SKM-1 treated with dmso at 0.1 percent for 144 hours (cell line): Measurements from ENCODE around the gene GBX1.

ENCODE experiments used
- DNase-seq: peaks from one replicate; lab custom pipeline; 2025; ENCODE audit not compliant: unreplicated experiment; lab: John Stamatoyannopoulos, UW

The GBX1 gene

GRCh38 chr7:151174246-151175046 lies 7.0 kb upstream of the GBX1 start:
- no peak for DNase-seq

- no peak for DNase-seq
These were observed 6.1 kb upstream of the GBX1 start for GRCh38 chr7:151173386-151174245.

- peak; percentile 27 for DNase-seq
These were observed 5.0 kb upstream of the GBX1 start for GRCh38 chr7:151172273-151173141.

- DNase-seq, result no peak
These were observed 1.3 kb upstream of the GBX1 start for GRCh38 chr7:151168787-151169162.

- no peak for DNase-seq
These were observed 701 bp upstream of the GBX1 start for GRCh38 chr7:151168003-151168786.

GRCh38 chr7:151166629-151167196 lies 781 bp downstream of the GBX1 start:
- no peak for DNase-seq

- no peak for DNase-seq
These were observed 5.7 kb downstream of the GBX1 start for GRCh38 chr7:151161757-151162156.

- DNase-seq, result no peak
These were observed 9.7 kb downstream of the GBX1 start for GRCh38 chr7:151157645-151158329.

GRCh38 chr7:151152643-151153513 lies 14.6 kb downstream of the GBX1 start:
- DNase-seq, result no peak

GRCh38 chr7:151150388-151150787 lies 17.1 kb downstream of the GBX1 start:
- DNase-seq, result no peak

GRCh38 chr7:151148319-151149259 lies 18.9 kb downstream of the GBX1 start:
- no peak for DNase-seq

GRCh38 chr7:151146761-151147160 lies 20.7 kb downstream of the GBX1 start:
- no peak for DNase-seq

GRCh38 chr7:151144387-151144786 lies 23.1 kb downstream of the GBX1 start:
- no peak for DNase-seq

GRCh38 chr7:151143261-151144015 lies 24.1 kb downstream of the GBX1 start:
- no peak for DNase-seq

- no peak for DNase-seq
These were observed 24.8 kb downstream of the GBX1 start for GRCh38 chr7:151142686-151143040.

- DNase-seq, result no peak
These were observed 25.4 kb downstream of the GBX1 start for GRCh38 chr7:151141855-151142685.
